SHP77 treated with DMSO at 0.1 percent for 48 hours (cell line): Measurements from ENCODE around the gene KIAA1191.

Experiments used
- DNase-seq: peaks from one replicate; lab custom pipeline; 2025; lab: John Stamatoyannopoulos, UW

The KIAA1191 gene

GRCh38 chr5:176365351-176366231 lies 4.0 kb upstream of the KIAA1191 start, which contains the start of gene ARL10:
Gene ARL10, plus strand, starts transcription at chr5:176365487. Its CDS starts 77 bp downstream, at chr5:176365564.
- DNase-seq = no peak

GRCh38 chr5:176364765-176365350 lies 3.3 kb upstream of the KIAA1191 start:
- no peak for DNase-seq

DNA sequence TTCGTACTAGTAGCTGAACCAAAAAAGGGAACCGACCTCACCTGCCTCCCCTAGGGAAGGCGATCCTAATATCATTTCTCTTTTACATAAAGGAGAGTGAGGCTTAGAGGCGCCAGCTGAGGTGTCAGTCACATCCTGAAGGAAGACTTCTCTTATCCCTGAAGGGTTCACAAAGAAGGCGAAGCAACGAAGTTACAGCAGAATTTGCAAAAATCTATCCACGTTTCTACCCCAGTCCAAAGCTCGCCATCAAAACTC lies 598 bp upstream of the KIAA1191 start:
- no peak for DNase-seq

DNA sequence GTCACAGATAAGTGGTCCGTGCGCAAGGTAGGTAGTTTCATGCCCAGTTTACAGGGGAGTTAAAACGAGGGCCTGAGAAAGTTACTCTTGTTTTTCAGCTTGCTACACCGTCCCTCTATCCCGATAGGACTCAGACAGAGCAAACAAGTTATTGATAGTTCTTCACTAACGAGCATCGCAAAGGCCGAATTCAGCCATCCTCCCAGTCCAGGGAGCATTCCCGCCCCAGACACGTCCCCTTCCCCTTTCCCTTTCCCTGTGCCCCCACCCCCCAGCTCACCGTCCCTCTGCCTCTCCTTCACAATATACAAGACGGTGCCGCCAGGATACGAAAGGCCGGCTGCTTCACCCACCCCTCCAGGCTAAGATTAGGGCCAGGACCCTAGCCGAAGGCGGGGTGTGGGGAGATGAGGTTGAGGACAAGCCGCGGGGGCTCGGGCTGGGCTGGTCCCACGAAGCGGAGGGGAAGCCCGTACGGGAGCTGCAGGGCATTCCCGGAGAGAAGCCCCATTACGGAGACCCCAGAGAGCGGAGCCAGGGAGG lies 599 bp downstream of the KIAA1191 start:
- DNase-seq = no peak

DNA sequence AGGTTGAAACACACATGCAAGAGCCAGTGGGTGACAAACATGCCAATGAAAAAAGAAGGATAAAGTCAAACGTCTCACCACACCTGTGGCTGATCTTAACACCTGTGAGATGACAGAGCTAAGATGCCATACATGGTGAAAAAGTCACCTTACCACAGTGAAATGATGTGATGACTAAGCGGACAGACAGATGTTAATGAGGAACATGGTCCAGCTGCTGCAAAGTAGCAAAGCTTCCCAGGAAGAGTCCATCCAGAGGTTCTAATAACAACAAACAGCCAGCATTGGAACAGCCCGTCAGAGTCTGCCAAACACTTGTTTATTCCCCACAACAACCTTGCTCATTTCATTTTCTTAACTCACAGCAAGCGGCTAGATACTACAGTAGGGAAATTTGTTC lies 1.9 kb downstream of the KIAA1191 start:
- no peak for DNase-seq

GRCh38 chr5:176356179-176356566 lies 5.4 kb downstream of the KIAA1191 start:
- DNase-seq = no peak

DNA sequence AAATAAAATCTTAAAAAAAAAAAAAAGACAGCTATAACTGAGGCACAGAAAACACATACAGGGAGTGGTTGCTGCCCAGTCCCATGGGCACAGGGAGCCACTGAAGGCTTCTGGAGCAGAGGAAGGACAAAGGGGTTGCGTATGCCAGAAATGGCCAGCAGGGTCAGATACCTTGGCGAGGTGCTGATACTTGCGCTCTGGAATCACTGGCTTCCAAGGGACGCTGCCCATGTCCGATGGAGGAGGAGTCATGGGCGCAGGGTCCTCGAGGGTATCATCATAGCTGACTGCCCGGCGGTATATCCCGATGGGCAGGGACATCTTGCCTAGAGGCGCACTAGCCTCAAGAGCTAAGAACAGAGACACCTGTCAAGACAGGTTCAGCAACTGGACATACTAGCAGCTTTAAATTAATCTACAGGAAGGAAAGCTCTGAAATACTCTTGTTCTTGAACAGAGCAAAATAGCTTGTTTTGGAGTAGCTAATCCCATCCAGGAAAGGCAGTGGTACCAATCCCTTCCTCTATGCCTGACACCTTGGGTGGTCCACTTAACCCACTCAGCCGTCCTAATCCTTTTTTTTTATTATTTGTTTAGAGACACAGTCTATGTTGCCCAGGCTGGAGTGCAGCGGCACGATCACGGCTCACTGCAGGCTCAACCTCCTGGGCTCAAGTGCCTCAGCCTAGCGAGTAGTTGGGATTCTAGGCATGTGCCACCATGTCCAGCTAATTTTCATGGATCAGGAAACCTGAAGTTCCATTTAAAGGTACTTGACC lies 6.0 kb downstream of the KIAA1191 start:
- no peak for DNase-seq

- DNase-seq = no peak
Observed at GRCh38 chr5:176353533-176353932, 8.0 kb downstream of the KIAA1191 start.

GRCh38 chr5:176352116-176352878 lies 9.3 kb downstream of the KIAA1191 start:
- no peak for DNase-seq

- DNase-seq = no peak
Observed at GRCh38 chr5:176350416-176350815, 11.1 kb downstream of the KIAA1191 start.

DNA sequence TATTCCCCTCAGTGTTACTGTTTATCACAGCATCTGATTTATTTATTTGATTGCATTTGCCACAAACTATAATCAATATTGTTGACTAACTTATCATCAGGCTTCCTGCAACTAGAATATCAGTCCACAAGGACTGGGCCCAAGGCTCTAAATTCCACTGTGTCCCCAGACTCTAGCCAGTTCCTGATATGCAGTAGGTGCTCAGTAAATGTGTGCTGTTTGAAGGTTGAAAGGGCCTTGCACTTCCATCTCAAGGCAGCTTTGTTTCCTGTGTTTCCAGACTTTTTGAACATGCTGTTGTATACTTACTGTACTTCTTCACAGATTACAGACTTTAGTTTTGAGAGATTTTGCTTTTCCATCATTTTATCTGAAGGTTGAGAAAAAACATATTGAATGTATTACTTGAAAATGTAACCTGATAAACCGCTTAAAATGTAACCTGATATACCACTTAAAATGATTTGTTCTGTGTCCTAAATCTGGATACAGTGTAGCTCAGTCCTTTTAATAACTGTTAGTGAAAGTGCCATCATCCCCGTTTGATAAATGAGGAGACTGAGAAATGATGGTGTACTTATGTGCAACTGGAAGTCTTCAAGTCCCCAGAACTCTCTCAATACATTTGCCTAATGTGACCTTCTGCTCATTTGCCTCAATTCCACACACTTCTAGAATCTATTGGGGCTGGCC lies 18.7 kb downstream of the KIAA1191 start:
- no peak for DNase-seq

GRCh38 chr5:176342158-176342483 lies 19.4 kb downstream of the KIAA1191 start:
- DNase-seq = no peak

- no peak for DNase-seq
Observed at GRCh38 chr5:176341325-176342157, 20.0 kb downstream of the KIAA1191 start.

GRCh38 chr5:176339304-176339703 lies 22.3 kb downstream of the KIAA1191 start:
- DNase-seq = no peak

GRCh38 chr5:176337913-176338312 lies 23.7 kb downstream of the KIAA1191 start:
- no peak for DNase-seq

GRCh38 chr5:176334031-176334770 lies 27.4 kb downstream of the KIAA1191 start:
- DNase-seq = no peak

DNA sequence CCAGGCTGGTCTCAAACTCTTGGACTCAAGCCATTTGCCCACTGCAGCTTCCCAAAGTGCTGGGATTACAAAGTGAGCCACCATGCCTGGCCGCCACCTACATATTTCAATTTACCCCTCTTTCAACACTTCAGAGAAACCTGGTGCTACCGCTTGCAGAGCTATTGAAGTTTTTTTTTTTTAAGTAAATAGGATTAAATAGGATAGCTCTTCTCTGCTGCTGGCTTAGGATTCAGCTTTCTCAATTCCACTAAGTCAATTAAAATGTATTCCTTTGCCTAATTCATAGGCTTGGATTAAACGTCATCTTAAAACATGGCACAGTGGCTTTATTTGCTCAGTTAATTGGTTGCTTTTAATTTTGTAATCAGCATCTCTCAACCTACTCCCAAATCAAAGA lies 41.0 kb downstream of the KIAA1191 start:
- no peak for DNase-seq

DNA sequence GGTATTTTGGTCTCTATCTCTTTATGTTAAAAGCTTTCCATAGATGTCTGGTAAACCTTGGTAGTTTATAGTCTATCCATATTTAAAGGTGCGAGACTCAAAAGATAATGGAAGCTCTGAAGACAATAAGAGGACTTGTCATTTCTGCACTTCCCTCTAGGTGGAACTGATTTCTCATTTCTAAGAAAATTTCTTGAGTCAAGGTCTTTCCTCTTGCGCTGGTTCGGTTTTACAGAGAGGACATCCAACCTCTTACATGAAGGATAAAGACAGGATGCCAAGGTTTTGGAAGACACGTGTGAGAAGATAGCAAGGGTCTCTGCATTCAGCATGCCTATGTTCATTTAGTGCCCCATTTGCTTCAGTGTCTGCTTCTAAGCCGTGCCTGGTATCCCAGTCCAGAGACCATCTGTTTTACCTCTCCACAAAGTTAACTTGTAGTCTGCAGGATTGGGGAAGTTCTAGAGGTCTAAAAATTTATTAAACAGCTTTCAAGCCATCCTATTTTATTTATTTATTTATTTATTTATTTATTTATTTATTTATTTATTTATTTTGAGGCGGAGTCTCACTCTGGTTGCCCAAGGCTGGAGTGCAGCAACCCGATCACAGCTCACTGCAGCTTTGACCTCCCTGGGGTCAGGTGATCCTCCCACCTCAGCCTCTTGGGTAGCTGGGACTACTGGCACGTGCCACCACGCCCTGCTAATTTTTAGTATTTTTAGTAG lies 41.6 kb downstream of the KIAA1191 start:
- DNase-seq = no peak
